ENCODE data around the gene LTV1.

LTV1 gene

GRCh38 chr6:143806282-143807102 lies 36.6 kb upstream of the LTV1 start:
- no peak for DNase-seq (ENCODE audit: low read depth, low spot score)
- Histone ChIP-seq H3K9ac (ENCODE audit: insufficient read length, low read depth) (no peak overlapping the region), H3K36me3 (ENCODE audit: insufficient read depth, insufficient read length, low read length) (peaks cover 10% of the 10 kb centered on the region), H3K27me3 (ENCODE audit: insufficient read depth, insufficient read length) (no peaks in the 10 kb centered on the region), H3K4me1 (ENCODE audit: insufficient read depth, insufficient read length) (no peaks in the 10 kb centered on the region), H3K4me3 (ENCODE audit: insufficient read length, low read depth) (no peak overlapping the region), H3K9me3 (ENCODE audit: insufficient read depth, low read length) (no peaks in the 10 kb centered on the region)
- TF ChIP-seq SUZ12 (IDR thresholded peaks at IDR 0.05; ENCODE audit: extremely low read depth, insufficient read depth, insufficient read length) (no peak), YY1 (IDR thresholded peaks at IDR 0.05; ENCODE audit: insufficient read depth, insufficient read length) (no peak), ZNF274 (IDR thresholded peaks at IDR 0.05; ENCODE audit: low read depth, low read length) (no peak)

GRCh38 chr6:143807103-143807772 lies 35.9 kb upstream of the LTV1 start:
- no peak for TF ChIP-seq SUZ12 (IDR thresholded peaks at IDR 0.05; ENCODE audit: extremely low read depth, insufficient read depth, insufficient read length)
- no peak overlapping the region for H3K9ac ChIP-seq (ENCODE audit: insufficient read length, low read depth)
- no peak for DNase-seq (ENCODE audit: low read depth, low spot score)

GRCh38 chr6:143810745-143811144 lies 32.4 kb upstream of the LTV1 start:
- no peak overlapping the region for H3K4me3 ChIP-seq (ENCODE audit: insufficient read length, low read depth)
- H3K27me3 ChIP-seq (ENCODE audit: insufficient read depth, insufficient read length) = no peaks in the 10 kb centered on the region
- H3K36me3 ChIP-seq (ENCODE audit: insufficient read depth, insufficient read length, low read length) = peaks cover 10% of the 10 kb centered on the region
- no peak for DNase-seq (ENCODE audit: low read depth, low spot score)
- no peaks in the 10 kb centered on the region for H3K9me3 ChIP-seq (ENCODE audit: insufficient read depth, low read length)
- no peak for TF ChIP-seq ZNF274 (IDR thresholded peaks at IDR 0.05; ENCODE audit: low read depth, low read length)
- TF ChIP-seq SUZ12 (IDR thresholded peaks at IDR 0.05; ENCODE audit: extremely low read depth, insufficient read depth, insufficient read length) = no peak
- no peak for TF ChIP-seq YY1 (IDR thresholded peaks at IDR 0.05; ENCODE audit: insufficient read depth, insufficient read length)
- no peak overlapping the region for H3K9ac ChIP-seq (ENCODE audit: insufficient read length, low read depth)
- H3K4me1 ChIP-seq (ENCODE audit: insufficient read depth, insufficient read length) = no peaks in the 10 kb centered on the region

More at GRCh38 chr6:143807103-143807772, 35.9 kb upstream of the LTV1 start:
- Histone ChIP-seq H3K36me3 (ENCODE audit: insufficient read depth, insufficient read length, low read length) (peaks cover 10% of the 10 kb centered on the region), H3K9me3 (ENCODE audit: insufficient read depth, low read length) (no peaks in the 10 kb centered on the region), H3K27me3 (ENCODE audit: insufficient read depth, insufficient read length) (no peaks in the 10 kb centered on the region), H3K4me3 (ENCODE audit: insufficient read length, low read depth) (no peak overlapping the region), H3K4me1 (ENCODE audit: insufficient read depth, insufficient read length) (no peaks in the 10 kb centered on the region)

GRCh38 chr6:143811501-143812157 lies 31.5 kb upstream of the LTV1 start:
- peaks cover 10% of the 10 kb centered on the region for H3K36me3 ChIP-seq (ENCODE audit: insufficient read depth, insufficient read length, low read length)
- H3K9ac ChIP-seq (ENCODE audit: insufficient read length, low read depth) = no peak overlapping the region
- no peak overlapping the region for H3K4me3 ChIP-seq (ENCODE audit: insufficient read length, low read depth)
- no peaks in the 10 kb centered on the region for H3K4me1 ChIP-seq (ENCODE audit: insufficient read depth, insufficient read length)
- no peaks in the 10 kb centered on the region for H3K27me3 ChIP-seq (ENCODE audit: insufficient read depth, insufficient read length)
- TF ChIP-seq YY1 (IDR thresholded peaks at IDR 0.05; ENCODE audit: insufficient read depth, insufficient read length) (no peak), ZNF274 (IDR thresholded peaks at IDR 0.05; ENCODE audit: low read depth, low read length) (no peak), SUZ12 (IDR thresholded peaks at IDR 0.05; ENCODE audit: extremely low read depth, insufficient read depth, insufficient read length) (no peak)
- no peak for DNase-seq (ENCODE audit: low read depth, low spot score)
- no peaks in the 10 kb centered on the region for H3K9me3 ChIP-seq (ENCODE audit: insufficient read depth, low read length)

GRCh38 chr6:143817621-143818020 lies 25.5 kb upstream of the LTV1 start:
- Histone ChIP-seq H3K27me3 (ENCODE audit: insufficient read depth, insufficient read length) (no peaks in the 10 kb centered on the region), H3K9ac (ENCODE audit: insufficient read length, low read depth) (no peak overlapping the region), H3K4me1 (ENCODE audit: insufficient read depth, insufficient read length) (no peaks in the 10 kb centered on the region), H3K36me3 (ENCODE audit: insufficient read depth, insufficient read length, low read length) (no peaks in the 10 kb centered on the region), H3K9me3 (ENCODE audit: insufficient read depth, low read length) (no peaks in the 10 kb centered on the region), H3K4me3 (ENCODE audit: insufficient read length, low read depth) (no peak overlapping the region)
- TF ChIP-seq SUZ12 (IDR thresholded peaks at IDR 0.05; ENCODE audit: extremely low read depth, insufficient read depth, insufficient read length) (no peak), ZNF274 (IDR thresholded peaks at IDR 0.05; ENCODE audit: low read depth, low read length) (no peak), YY1 (IDR thresholded peaks at IDR 0.05; ENCODE audit: insufficient read depth, insufficient read length) (no peak)
- DNase-seq (ENCODE audit: low read depth, low spot score) = no peak

GRCh38 chr6:143821359-143821758 lies 21.8 kb upstream of the LTV1 start:
- Histone ChIP-seq H3K36me3 (ENCODE audit: insufficient read depth, insufficient read length, low read length) (peaks cover 2% of the 10 kb centered on the region), H3K9me3 (ENCODE audit: insufficient read depth, low read length) (no peaks in the 10 kb centered on the region), H3K4me3 (ENCODE audit: insufficient read length, low read depth) (no peak overlapping the region), H3K4me1 (ENCODE audit: insufficient read depth, insufficient read length) (no peaks in the 10 kb centered on the region), H3K9ac (ENCODE audit: insufficient read length, low read depth) (no peak overlapping the region), H3K27me3 (ENCODE audit: insufficient read depth, insufficient read length) (no peaks in the 10 kb centered on the region)
- no peak for DNase-seq (ENCODE audit: low read depth, low spot score)
- no peak for TF ChIP-seq YY1 (IDR thresholded peaks at IDR 0.05; ENCODE audit: insufficient read depth, insufficient read length)
- TF ChIP-seq ZNF274 (IDR thresholded peaks at IDR 0.05; ENCODE audit: low read depth, low read length) = no peak
- TF ChIP-seq SUZ12 (IDR thresholded peaks at IDR 0.05; ENCODE audit: extremely low read depth, insufficient read depth, insufficient read length) = no peak

- Histone ChIP-seq H3K9me3 (ENCODE audit: insufficient read depth, low read length) (no peaks in the 10 kb centered on the region), H3K4me1 (ENCODE audit: insufficient read depth, insufficient read length) (no peaks in the 10 kb centered on the region), H3K4me3 (ENCODE audit: insufficient read length, low read depth) (no peak overlapping the region), H3K27me3 (ENCODE audit: insufficient read depth, insufficient read length) (no peaks in the 10 kb centered on the region), H3K36me3 (ENCODE audit: insufficient read depth, insufficient read length, low read length) (peaks cover 2% of the 10 kb centered on the region), H3K9ac (ENCODE audit: insufficient read length, low read depth) (no peak overlapping the region)
- no peak for DNase-seq (ENCODE audit: low read depth, low spot score)
- TF ChIP-seq YY1 (IDR thresholded peaks at IDR 0.05; ENCODE audit: insufficient read depth, insufficient read length) (no peak), ZNF274 (IDR thresholded peaks at IDR 0.05; ENCODE audit: low read depth, low read length) (no peak), SUZ12 (IDR thresholded peaks at IDR 0.05; ENCODE audit: extremely low read depth, insufficient read depth, insufficient read length) (no peak)
Measured at GRCh38 chr6:143822584-143823024, 20.5 kb upstream of the LTV1 start.
